Astrocyte (in vitro differentiated cells and primary cell): ENCODE measurements around the gene FBXO30. TPM values are rescaled to one million over a fixed set of nuclear protein-coding genes. Genes with fewer than 3 reads are reported as not detected.

Experiments
- DNase-seq: peaks from one replicate; pipeline ENCODE4 v3.0.0-alpha.2; 2010; ENCODE audit warnings: low read depth
- FAIRE-seq: peaks from 2 replicates; lab custom pipeline; 2011; peaks lifted over from hg19 to GRCh38; lab: Jason Lieb, UNC
- H2AFZ ChIP-seq: 2 replicates; pipeline ENCODE4 v1.6.0; 2012; ENCODE audit warnings: low read depth, low read length, inconsistent platforms
- H3K27ac ChIP-seq: 2 replicates; pipeline ENCODE4 v1.5.1; 2011; ENCODE audit warnings: low read depth, low read length, inconsistent platforms
- H3K27me3 ChIP-seq: 2 replicates; pipeline ENCODE4 v1.6.0; 2011; ENCODE audit warnings: low read length, inconsistent platforms; ENCODE audit not compliant: insufficient read depth
- H3K36me3 ChIP-seq: 2 replicates; pipeline ENCODE4 v1.5.1; 2011; ENCODE audit warnings: low read length, inconsistent platforms; ENCODE audit not compliant: insufficient read depth
- H3K4me1 ChIP-seq: 2 replicates; pipeline ENCODE4 v1.5.1; 2011; ENCODE audit warnings: low read length, inconsistent platforms; ENCODE audit not compliant: insufficient read depth
- H3K4me2 ChIP-seq: 2 replicates; pipeline ENCODE4 v1.6.0; 2012; ENCODE audit warnings: low read length, inconsistent platforms
- H3K4me3 ChIP-seq: 2 replicates; pipeline ENCODE4 v1.5.1; 2011; ENCODE audit warnings: low read depth, mild to moderate bottlenecking, low read length, inconsistent platforms; ENCODE audit not compliant: insufficient read depth
- H3K79me2 ChIP-seq: 2 replicates; pipeline ENCODE4 v1.6.0; 2012; ENCODE audit warnings: mild to moderate bottlenecking, low read length, inconsistent platforms; ENCODE audit not compliant: insufficient read depth
- H3K9ac ChIP-seq: 2 replicates; pipeline ENCODE4 v1.6.0; 2012; ENCODE audit warnings: mild to moderate bottlenecking, low read length, inconsistent platforms
- H3K9me3 ChIP-seq: 2 replicates; pipeline ENCODE4 v1.5.1; 2012; ENCODE audit warnings: low read depth, mild to moderate bottlenecking, low read length, inconsistent platforms; ENCODE audit not compliant: insufficient read depth
- H4K20me1 ChIP-seq: 2 replicates; pipeline ENCODE4 v1.6.0; 2012; ENCODE audit warnings: low read length, inconsistent platforms; ENCODE audit not compliant: insufficient read depth
- H3K27ac Mint-ChIP-seq: one replicate; pipeline ENCODE4 v1.8.0; 2021; ENCODE audit warnings: mild to moderate bottlenecking, mixed read lengths; ENCODE audit not compliant: unreplicated experiment
- H3K27me3 Mint-ChIP-seq: one replicate; pipeline ENCODE4 v1.8.0; 2021; ENCODE audit warnings: low read depth, mixed read lengths; ENCODE audit not compliant: unreplicated experiment
- H3K36me3 Mint-ChIP-seq: one replicate; pipeline ENCODE4 v1.8.0; 2021; ENCODE audit warnings: low read depth, mixed read lengths; ENCODE audit not compliant: unreplicated experiment
- H3K4me1 Mint-ChIP-seq: one replicate; pipeline ENCODE4 v1.8.0; 2021; ENCODE audit warnings: low read depth, mixed read lengths; ENCODE audit not compliant: unreplicated experiment
- H3K4me3 Mint-ChIP-seq: one replicate; pipeline ENCODE4 v1.8.0; 2021; ENCODE audit warnings: mild to moderate bottlenecking, moderate library complexity, mixed read lengths; ENCODE audit not compliant: unreplicated experiment
- H3K9me3 Mint-ChIP-seq: one replicate; pipeline ENCODE4 v1.8.0; 2021; ENCODE audit warnings: mild to moderate bottlenecking, mixed read lengths; ENCODE audit not compliant: unreplicated experiment
- CTCF ChIP-seq: IDR thresholded peaks from 2 replicates; pipeline ENCODE4 v1.5.1; 2011; ENCODE audit warnings: low read depth, mild to moderate bottlenecking, inconsistent platforms, low read length, moderate library complexity; ENCODE audit not compliant: insufficient read depth
- EZH2 ChIP-seq: IDR thresholded peaks from 2 replicates; pipeline ENCODE4 v1.6.1; 2012; ENCODE audit warnings: mild to moderate bottlenecking, low read length, inconsistent platforms; ENCODE audit not compliant: insufficient read depth
- total RNA-seq: library from RNA; stranded (reverse); gene quantifications from 2 replicates; pipeline ENCODE4 v1.2.1, GENCODE V29; 2021

Gene FBXO30
- total RNA-seq, 1 donor from 2014 or later = 13.6 TPM

- FAIRE-seq = no peak
Measured at GRCh38 chr6:145745861-145746260, 68.7 kb downstream of the FBXO30 start.

GRCh38 chr6:145744619-145745018, 70.0 kb downstream of the FBXO30 start:
- H3K79me2 ChIP-seq = no peaks in the 10 kb centered on the region
- H3K4me3 Mint-ChIP-seq = no peak overlapping the region
- no peak for TF ChIP-seq CTCF
- TF ChIP-seq EZH2 = no peak
- H3K27ac ChIP-seq = no peak overlapping the region
- H3K9ac ChIP-seq = no peak overlapping the region
- H3K4me2 ChIP-seq = no peak overlapping the region
- no peaks in the 10 kb centered on the region for H3K36me3 Mint-ChIP-seq
- peaks cover under 1% of the 10 kb centered on the region for H3K27me3 Mint-ChIP-seq
- no peaks in the 10 kb centered on the region for H3K36me3 ChIP-seq
- peaks cover 5% of the 10 kb centered on the region for H3K9me3 Mint-ChIP-seq
- no peaks in the 10 kb centered on the region for H4K20me1 ChIP-seq
- H3K4me3 ChIP-seq = no peak overlapping the region
- no peak overlapping the region for H2AFZ ChIP-seq
- no peak overlapping the region for H3K27ac Mint-ChIP-seq
- no peaks in the 10 kb centered on the region for H3K27me3 ChIP-seq
- FAIRE-seq = no peak
- DNase-seq = no peak
- H3K9me3 ChIP-seq = no peaks in the 10 kb centered on the region
- peaks cover 4% of the 10 kb centered on the region for H3K4me1 ChIP-seq
- H3K4me1 Mint-ChIP-seq = peaks cover 3% of the 10 kb centered on the region

More at GRCh38 chr6:145745861-145746260, 68.7 kb downstream of the FBXO30 start:
- Histone ChIP-seq H3K79me2 (no peaks in the 10 kb centered on the region), H3K36me3 (no peaks in the 10 kb centered on the region), H2AFZ (no peak overlapping the region), H3K27ac (no peak overlapping the region), H4K20me1 (no peaks in the 10 kb centered on the region), H3K9me3 (no peaks in the 10 kb centered on the region), H3K9ac (no peak overlapping the region), H3K27me3 (no peaks in the 10 kb centered on the region), H3K4me1 (peaks cover 4% of the 10 kb centered on the region), H3K4me3 (no peak overlapping the region), H3K4me2 (no peak overlapping the region)
- H3K36me3 Mint-ChIP-seq = no peaks in the 10 kb centered on the region
- H3K27me3 Mint-ChIP-seq = no peaks in the 10 kb centered on the region
- DNase-seq = no peak
- no peak overlapping the region for H3K4me3 Mint-ChIP-seq
- H3K27ac Mint-ChIP-seq = no peak overlapping the region
- peaks cover 8% of the 10 kb centered on the region for H3K4me1 Mint-ChIP-seq
- TF ChIP-seq CTCF (no peak), EZH2 (no peak)
- no peaks in the 10 kb centered on the region for H3K9me3 Mint-ChIP-seq

Other genes starting within 250 kb of the FBXO30 start
- 5.2 and 6.2 TPM in 2 replicates for gene EPM2A, start 79.3 kb downstream of the FBXO30 start, total RNA-seq
- gene SHPRH, start 149.6 kb upstream of the FBXO30 start, total RNA-seq = 10.2 and 10.8 TPM in 2 replicates
- gene GRM1, start 214.3 kb upstream of the FBXO30 start, total RNA-seq = 0.05 and 0.07 TPM in 2 replicates